ENCODE measurements around the gene PPP2R5B. TPM values are rescaled to one million over a fixed set of nuclear protein-coding genes. Genes with fewer than 3 reads are reported as not detected.

Gene PPP2R5B
- total and polyA plus RNA-seq, 9 of the 15 experiments (the other 6 are each of a cell fraction or from before 2014, with no cell fraction given): 0.10 to 7.8 (median 3.3) TPM

GRCh38 chr11:64885367-64886286 is 38.9 kb upstream of the PPP2R5B start (continued):
- TF ChIP-seq, protein P1, sequence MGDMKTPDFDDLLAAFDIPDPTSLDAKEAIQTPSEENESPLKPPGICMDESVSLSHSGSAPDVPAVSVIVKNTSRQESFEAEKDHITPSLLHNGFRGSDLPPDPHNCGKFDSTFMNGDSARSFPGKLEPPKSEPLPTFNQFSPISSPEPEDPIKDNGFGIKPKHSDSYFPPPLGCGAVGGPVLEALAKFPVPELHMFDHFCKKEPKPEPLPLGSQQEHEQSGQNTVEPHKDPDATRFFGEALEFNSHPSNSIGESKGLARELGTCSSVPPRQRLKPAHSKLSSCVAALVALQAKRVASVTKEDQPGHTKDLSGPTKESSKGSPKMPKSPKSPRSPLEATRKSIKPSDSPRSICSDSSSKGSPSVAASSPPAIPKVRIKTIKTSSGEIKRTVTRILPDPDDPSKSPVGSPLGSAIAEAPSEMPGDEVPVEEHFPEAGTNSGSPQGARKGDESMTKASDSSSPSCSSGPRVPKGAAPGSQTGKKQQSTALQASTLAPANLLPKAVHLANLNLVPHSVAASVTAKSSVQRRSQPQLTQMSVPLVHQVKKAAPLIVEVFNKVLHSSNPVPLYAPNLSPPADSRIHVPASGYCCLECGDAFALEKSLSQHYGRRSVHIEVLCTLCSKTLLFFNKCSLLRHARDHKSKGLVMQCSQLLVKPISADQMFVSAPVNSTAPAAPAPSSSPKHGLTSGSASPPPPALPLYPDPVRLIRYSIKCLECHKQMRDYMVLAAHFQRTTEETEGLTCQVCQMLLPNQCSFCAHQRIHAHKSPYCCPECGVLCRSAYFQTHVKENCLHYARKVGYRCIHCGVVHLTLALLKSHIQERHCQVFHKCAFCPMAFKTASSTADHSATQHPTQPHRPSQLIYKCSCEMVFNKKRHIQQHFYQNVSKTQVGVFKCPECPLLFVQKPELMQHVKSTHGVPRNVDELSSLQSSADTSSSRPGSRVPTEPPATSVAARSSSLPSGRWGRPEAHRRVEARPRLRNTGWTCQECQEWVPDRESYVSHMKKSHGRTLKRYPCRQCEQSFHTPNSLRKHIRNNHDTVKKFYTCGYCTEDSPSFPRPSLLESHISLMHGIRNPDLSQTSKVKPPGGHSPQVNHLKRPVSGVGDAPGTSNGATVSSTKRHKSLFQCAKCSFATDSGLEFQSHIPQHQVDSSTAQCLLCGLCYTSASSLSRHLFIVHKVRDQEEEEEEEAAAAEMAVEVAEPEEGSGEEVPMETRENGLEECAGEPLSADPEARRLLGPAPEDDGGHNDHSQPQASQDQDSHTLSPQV (IDR thresholded peaks at IDR 0.05): peak; percentile 97
- TF ChIP-seq TRIM24 (IDR thresholded peaks at IDR 0.05): peak in 1 of 2 experiments; percentile 53; a peak in 3 of 4 replicates
- TF ChIP-seq COPS2 (conservative IDR thresholded peaks at IDR 0.05): no peak
- TF ChIP-seq ZHX1 (conservative IDR thresholded peaks at IDR 0.05; ENCODE audit: low read length): no peak
- no peak for TF ChIP-seq MCM2 (IDR thresholded peaks at IDR 0.05; ENCODE audit: low read depth)
- TF ChIP-seq MYNN (IDR thresholded peaks at IDR 0.05): 0 out of 2 replicates have a peak, but pooled peaks have one; percentile 63
- no peak for TF ChIP-seq MYNN (CRISPR knock-in tag; IDR thresholded peaks at IDR 0.05)
- no peak for TF ChIP-seq ZNF444 (CRISPR knock-in tag; IDR thresholded peaks at IDR 0.05)
- peak in 1 of 2 experiments; percentile 83; a peak in 2 of 4 replicates for TF ChIP-seq ARNT (IDR thresholded peaks at IDR 0.05)
- peak; percentile 76 for TF ChIP-seq ZNF175 (CRISPR knock-in tag; IDR thresholded peaks at IDR 0.05; ENCODE audit: low read depth)
- peak; percentile 81 for TF ChIP-seq SPI1 (IDR thresholded peaks at IDR 0.05; ENCODE audit: borderline replicate concordance, low read depth, low read length)
- TF ChIP-seq HDGF (IDR thresholded peaks at IDR 0.05): no peak; the same call in 1 of the 2 replicates
- TF ChIP-seq, protein P2, sequence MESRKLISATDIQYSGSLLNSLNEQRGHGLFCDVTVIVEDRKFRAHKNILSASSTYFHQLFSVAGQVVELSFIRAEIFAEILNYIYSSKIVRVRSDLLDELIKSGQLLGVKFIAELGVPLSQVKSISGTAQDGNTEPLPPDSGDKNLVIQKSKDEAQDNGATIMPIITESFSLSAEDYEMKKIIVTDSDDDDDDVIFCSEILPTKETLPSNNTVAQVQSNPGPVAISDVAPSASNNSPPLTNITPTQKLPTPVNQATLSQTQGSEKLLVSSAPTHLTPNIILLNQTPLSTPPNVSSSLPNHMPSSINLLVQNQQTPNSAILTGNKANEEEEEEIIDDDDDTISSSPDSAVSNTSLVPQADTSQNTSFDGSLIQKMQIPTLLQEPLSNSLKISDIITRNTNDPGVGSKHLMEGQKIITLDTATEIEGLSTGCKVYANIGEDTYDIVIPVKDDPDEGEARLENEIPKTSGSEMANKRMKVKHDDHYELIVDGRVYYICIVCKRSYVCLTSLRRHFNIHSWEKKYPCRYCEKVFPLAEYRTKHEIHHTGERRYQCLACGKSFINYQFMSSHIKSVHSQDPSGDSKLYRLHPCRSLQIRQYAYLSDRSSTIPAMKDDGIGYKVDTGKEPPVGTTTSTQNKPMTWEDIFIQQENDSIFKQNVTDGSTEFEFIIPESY (CRISPR knock-in tag; IDR thresholded peaks at IDR 0.05): peak; percentile 38; the same call in 1 of the 2 replicates
- TF ChIP-seq NRF1 (conservative IDR thresholded peaks at IDR 0.05 in 1 of 2, IDR thresholded peaks at IDR 0.05 in 1 of 2): peak; percentile 70 to 79
- TF ChIP-seq TBP (optimal IDR thresholded peaks at IDR 0.05; ENCODE audit: low read depth, low read length): peak; percentile 70
- no peak for TF ChIP-seq SRSF1 (IDR thresholded peaks at IDR 0.05; ENCODE audit: low read depth, low read length)
- peak; percentile 58 for TF ChIP-seq PML (IDR thresholded peaks at IDR 0.05; ENCODE audit: low read length)
- TF ChIP-seq PHF21A (IDR thresholded peaks at IDR 0.05; ENCODE audit: borderline replicate concordance, low read depth): 0 out of 2 replicates have a peak, but pooled peaks have one; percentile 52
- TF ChIP-seq CTBP1 (IDR thresholded peaks at IDR 0.05; ENCODE audit: borderline replicate concordance): peak; percentile 79; the same call in 1 of the 2 replicates
- TF ChIP-seq CHCHD3 (CRISPR knock-in tag; IDR thresholded peaks at IDR 0.05): 0 out of 2 replicates have a peak, but pooled peaks have one; percentile 8
